Measurements from ENCODE around the gene C16orf92.

DNA sequence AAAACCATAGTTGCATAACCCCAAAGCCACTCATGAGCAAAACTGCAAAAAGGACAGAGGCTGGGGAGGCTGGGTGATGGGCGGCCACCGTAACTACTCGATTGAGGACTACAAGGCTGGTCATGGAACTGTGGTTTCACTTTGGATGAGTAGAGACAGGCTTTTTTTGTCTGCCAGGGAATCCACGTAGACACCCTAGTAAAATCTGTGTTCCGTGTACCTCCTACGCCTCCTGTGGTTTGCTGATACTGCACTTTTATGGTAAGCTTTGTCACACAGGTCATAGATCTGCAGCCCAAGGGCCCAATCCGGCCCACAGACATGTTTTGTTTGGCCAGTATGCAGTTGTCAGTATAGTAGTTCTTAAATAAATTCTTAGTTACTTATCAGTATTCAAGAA is 10.3 kb downstream of the C16orf92 start:
- no peak for TF ChIP-seq GATA2 (IDR thresholded peaks at IDR 0.05; ENCODE audit: low read depth, low read length)
- TF ChIP-seq GATA3 (IDR thresholded peaks at IDR 0.05; ENCODE audit: low read depth, low read length), result no peak

All from SH-SY5Y (cell line).